Measurements from ENCODE around the gene CXXC1. TPM values are rescaled to one million over a fixed set of nuclear protein-coding genes. Genes with fewer than 3 reads are reported as not detected.

The CXXC1 gene
- total and polyA plus RNA-seq, 2 of the 13 experiments (the other 11 are each of a cell fraction or from before 2014, with no cell fraction given) = 32.9 to 39.0 TPM

GRCh38 chr18:50281972-50282520 is 5.4 kb downstream of the CXXC1 start (continued):
- TF ChIP-seq ZBTB33 (CRISPR knock-in tag; IDR thresholded peaks at IDR 0.05) = peak; percentile 36; the same call in 1 of the 2 replicates
- no peak for TF ChIP-seq ZNF660 (CRISPR knock-in tag; IDR thresholded peaks at IDR 0.05; ENCODE audit: borderline replicate concordance, low read depth)
- peak; percentile 70; the same call in 1 of the 2 replicates for TF ChIP-seq HES4 (CRISPR knock-in tag; IDR thresholded peaks at IDR 0.05; ENCODE audit: borderline replicate concordance)
- TF ChIP-seq ZNF441 (CRISPR knock-in tag; IDR thresholded peaks at IDR 0.05; ENCODE audit: borderline replicate concordance) = no peak
- TF ChIP-seq NRL (CRISPR knock-in tag; IDR thresholded peaks at IDR 0.05; ENCODE audit: borderline replicate concordance) = 0 out of 2 replicates have a peak, but pooled peaks have one; percentile 7
- TF ChIP-seq ZNF343 (CRISPR knock-in tag; IDR thresholded peaks at IDR 0.05) = no peak
- TF ChIP-seq ZMYM3 (CRISPR knock-in tag; IDR thresholded peaks at IDR 0.05) = peak; percentile 33
- TF ChIP-seq ZNF607 (CRISPR knock-in tag; IDR thresholded peaks at IDR 0.05; ENCODE audit: borderline replicate concordance) = 0 out of 2 replicates have a peak, but pooled peaks have one; percentile 70
- TF ChIP-seq ZFP62 (CRISPR knock-in tag; IDR thresholded peaks at IDR 0.05) = no peak
- 0 out of 2 replicates have a peak, but pooled peaks have one; percentile 14 for TF ChIP-seq SRY (CRISPR knock-in tag; IDR thresholded peaks at IDR 0.05)
- TF ChIP-seq NFE2L1 (CRISPR knock-in tag; IDR thresholded peaks at IDR 0.05; ENCODE audit: borderline replicate concordance) = no peak
- TF ChIP-seq ZNF687 (CRISPR knock-in tag; IDR thresholded peaks at IDR 0.05) = no peak; the same call in 1 of the 2 replicates
- peak; percentile 0; the same call in 1 of the 2 replicates for TF ChIP-seq ZNF709 (CRISPR knock-in tag; IDR thresholded peaks at IDR 0.05)
- TF ChIP-seq PBX2 (CRISPR knock-in tag; IDR thresholded peaks at IDR 0.05) = no peak
- TF ChIP-seq ZSCAN20 (CRISPR knock-in tag; IDR thresholded peaks at IDR 0.05; ENCODE audit: borderline replicate concordance) = no peak
- peak; percentile 35 for TF ChIP-seq AGO2 (optimal IDR thresholded peaks at IDR 0.05; ENCODE audit: low read depth, low read length)
